ENCODE data around the gene STAMBPL1. TPM values are rescaled to one million over a fixed set of nuclear protein-coding genes. Genes with fewer than 3 reads are reported as not detected.
"Not testable (repeated sequence)": the region's sequence is repeated elsewhere in the genome, so short reads cannot be mapped to it uniquely, and the experiment has no call there.

STAMBPL1 gene
- 0.25 and 0.26 TPM in 2 replicates for total RNA-seq

DNA sequence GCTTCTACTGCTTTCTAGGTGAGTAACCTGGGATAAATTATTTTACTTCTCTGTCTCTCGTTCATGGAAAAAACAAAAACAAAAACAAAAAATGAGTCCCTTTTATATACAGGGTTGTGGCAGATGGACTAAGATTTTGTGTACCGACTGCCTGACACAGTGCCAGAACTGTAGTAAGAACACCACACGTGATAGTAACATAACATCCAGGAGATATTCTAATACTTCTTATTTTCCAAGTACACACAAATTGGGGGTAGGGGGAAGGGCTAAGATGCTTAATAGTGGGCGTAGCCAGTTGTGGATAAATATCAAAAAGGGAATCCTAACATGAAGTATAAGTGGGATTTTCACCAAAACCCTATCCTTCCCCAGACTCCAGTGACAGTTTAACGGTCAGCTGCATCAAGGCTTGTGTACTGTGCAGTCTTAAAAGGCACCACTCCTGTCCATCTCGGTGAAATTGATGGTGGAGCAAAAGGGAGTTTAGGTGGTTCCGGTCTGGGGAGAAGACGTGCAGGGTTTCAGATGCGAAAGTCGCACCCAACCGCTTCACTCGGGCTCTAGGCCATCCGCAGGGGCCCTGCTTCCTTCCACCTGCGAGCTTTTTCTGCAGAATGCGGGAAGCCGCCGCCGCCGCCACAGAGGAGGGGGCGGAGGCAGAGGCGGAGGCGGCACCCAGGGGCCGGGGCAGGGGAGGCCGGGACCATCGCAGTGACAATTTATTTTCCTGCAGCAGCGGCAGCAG lies at the start of gene STAMBPL1:
TSS of gene STAMBPL1 (plus strand) at position 712 of the 748 bp plus-strand sequence. CDS start 21,464 bp downstream, outside the sequence.
- DNase-seq (ENCODE audit: low read depth in 2 of 2): peak in 1 of 2 donors; percentile 5

DNA sequence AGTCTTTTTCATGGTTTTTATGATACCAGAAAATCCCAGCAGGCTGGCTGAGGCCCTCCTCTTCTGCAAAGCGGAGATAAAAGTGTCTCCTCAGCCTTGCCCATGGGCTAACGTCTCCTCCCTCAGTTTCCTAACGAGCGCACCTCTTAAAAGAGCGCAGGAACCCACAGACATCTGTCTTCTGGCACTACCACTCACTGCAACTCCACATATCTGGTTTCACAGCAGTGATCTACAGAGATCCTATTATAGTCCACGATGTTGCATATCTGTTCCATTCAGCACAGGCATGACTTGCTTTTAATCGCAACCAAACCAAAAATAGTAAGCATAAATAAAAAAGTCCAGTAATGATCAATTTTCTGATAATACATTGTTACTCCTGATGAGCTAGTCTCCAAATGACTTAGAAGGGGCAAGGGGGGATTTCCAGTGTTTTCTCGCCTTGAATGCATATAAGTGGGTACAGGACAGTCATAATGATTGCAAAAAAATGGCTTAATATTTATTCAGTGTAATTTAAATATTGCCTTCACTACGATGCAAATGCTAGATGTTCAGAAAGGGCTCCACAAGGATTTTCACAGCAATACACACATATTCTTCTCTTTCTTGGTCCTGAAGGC lies 49.3 kb upstream of the STAMBPL1 start:
- no peak for DNase-seq (ENCODE audit: low read depth in 2 of 2)

DNA sequence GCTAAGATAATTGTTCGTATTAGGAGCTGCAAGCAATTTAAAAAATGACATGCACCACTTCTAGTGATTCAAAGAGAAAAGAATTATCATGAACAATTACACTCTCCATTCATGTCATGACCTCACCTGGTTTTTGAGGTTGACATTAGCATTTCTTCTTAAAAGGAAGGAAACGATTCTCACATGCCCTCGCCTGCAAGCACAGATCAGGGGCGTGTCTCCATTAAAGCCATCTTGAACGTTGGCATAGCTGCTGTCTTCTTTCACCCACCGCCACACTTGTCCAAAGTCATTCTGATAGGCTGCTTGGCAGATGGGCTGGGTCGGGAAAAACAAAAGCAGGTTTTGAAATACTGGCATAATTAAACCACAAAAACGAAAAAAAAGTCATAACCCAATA lies 48.3 kb upstream of the STAMBPL1 start:
- no peak for DNase-seq (ENCODE audit: low read depth in 2 of 2)

DNA sequence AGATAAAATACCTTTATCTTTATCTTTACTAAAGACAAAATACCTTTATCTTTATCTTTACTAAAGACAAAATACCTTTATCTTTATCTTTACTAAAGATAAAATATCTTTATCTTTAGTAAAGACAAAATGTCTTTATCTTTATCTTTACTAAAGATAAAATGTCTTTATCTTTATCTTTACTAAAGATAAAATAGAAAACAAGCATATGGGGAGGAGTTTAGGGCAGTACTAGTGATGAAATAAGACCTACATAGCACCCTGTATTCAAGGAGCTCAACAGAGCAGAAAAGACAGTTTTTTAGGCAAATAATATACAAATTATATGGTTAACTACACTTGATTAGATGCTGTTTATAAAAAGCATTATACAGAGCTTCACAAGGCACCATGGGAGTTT lies 47.7 kb upstream of the STAMBPL1 start:
- DNase-seq (ENCODE audit: low read depth in 2 of 2): no peak

DNA sequence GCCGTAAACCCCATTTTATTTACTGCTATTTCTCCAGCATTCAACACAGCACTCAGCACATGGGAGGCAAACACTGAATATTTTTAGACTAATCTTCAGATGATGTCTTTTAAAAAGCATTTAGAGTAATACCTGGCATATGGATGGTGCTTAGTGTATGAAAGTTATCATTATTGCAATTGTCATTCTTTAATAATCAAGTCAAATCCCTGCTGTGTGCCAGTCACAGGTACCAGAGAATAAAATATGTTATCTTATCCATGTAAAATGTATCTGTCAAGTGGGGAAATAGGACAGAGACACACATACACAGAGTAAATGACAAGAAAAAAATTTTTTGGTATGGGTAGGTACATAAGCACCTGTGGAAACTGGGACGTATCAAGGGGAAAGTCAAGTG lies 46.9 kb upstream of the STAMBPL1 start:
- no peak for DNase-seq (ENCODE audit: low read depth in 2 of 2)

DNA sequence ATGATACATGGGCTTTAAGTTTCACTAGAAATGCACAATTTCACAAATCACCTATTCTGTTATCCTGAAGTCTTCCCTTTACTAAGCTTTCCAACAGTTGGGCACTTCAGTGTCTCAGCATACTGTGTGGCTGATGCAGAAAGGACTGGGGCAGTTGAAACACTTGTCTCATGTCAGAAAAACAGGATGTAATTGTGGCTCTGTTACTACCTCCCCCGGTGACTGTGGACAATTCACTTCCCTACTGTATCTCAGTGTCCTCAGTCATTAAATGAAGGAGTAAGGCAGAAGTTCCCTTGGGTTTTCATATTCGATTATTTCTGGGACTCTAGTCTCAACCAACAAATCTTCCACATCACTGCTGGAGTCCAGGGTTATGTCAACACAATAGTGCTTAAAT lies 46.3 kb upstream of the STAMBPL1 start:
- no peak for DNase-seq (ENCODE audit: low read depth in 2 of 2)

DNA sequence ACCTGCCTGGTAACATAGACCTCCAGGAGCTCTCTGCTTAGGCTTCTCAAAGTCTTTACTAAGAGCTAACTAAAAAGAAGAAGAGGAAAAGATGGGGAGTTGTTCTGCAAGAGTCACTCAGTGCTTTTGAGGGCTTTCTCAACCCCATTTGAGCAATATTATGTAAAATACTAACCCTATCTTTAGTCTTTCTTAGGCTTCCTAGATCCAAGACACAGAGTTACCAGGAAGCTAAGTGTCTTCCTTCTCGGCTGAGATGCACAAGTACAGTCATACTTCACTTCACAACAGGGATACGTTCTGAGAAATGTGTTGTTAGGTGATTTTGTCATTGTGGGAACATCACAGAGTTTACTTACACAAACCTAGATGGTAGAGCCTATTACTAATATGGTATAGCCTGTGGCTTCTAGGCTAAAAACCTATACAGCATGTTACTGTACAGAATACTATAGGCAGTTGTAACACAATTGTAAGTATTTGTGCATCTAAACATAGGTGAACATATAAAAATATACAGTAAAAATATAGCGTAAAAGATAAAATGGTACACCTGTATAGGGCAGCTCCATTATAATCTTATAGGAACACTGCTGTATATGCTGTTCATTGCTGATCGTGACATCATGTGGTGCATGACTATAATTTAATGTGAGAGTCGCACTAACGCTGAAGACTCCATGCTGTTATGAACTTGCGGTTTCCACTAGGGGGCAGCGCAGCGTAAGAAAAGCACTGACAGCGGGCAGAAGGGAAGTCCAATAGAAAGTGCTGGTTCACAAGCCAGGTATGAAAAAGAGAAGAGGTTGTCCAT lies 44.7 kb upstream of the STAMBPL1 start:
- peak; percentile 77 to 79 for DNase-seq (ENCODE audit: low read depth in 2 of 2)

DNA sequence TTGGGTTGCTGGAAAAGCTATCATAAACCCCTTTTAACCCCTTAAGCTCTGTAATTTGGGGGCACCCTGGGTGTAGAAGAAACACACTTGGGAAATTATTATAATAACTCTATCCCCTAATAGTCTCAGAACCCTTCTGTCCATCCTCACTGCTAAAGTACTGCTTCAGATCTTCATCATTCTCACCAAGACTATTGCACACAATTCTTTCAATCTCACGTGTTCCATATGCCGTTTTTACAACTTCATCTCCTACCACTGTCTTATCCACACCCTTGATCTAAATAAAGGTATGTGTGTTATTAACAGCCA lies 44.2 kb upstream of the STAMBPL1 start:
- no peak for DNase-seq (ENCODE audit: low read depth in 2 of 2)

DNA sequence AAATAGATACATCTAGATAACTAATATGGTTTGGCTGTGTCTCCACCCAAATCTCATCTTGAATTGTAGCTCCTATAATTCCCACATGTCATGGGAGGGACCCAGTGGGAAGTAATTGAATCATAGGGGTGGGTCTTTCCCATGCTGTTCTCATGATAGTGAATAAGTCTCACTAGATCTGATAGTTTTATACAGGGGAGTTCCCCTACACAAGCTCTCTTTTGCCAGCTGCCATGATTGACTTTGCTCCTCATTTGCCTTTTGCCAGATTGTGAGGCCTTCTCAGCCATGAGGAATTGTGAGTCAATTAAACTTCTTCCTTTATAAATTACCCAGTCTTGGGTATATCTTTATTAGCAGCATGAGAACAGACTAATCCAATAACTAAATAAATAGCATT lies 42.4 kb upstream of the STAMBPL1 start:
- not testable (repeated sequence) for DNase-seq (ENCODE audit: low read depth in 2 of 2)

DNA sequence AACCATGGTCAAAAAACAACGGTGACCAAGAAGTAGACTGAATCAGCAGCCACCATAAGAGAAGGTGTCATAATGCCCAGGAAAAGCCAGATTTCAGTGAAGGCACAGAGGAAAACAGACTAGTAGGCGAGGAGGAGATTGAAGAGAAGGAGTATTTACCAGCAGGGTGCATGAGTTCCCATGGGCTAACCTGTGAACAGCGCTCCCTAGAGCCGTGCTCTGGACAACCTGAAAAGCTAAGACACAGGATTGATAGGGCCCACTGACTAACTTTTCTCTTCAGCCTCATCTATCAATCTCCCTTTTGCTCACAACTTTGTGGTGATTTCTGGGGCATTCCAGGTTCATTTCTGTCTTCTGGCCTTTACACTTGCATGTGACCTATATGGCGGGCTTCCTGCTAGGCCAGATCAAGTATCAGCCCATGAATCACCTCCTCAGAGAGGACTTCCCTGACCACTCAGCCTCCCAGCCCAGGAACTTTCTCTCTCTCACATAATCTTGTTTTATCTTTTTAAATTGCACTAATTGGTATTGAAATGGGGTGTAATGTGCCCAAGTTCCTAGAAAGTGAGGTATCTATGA lies 41.2 kb upstream of the STAMBPL1 start:
- DNase-seq (ENCODE audit: low read depth in 2 of 2): no peak

DNA sequence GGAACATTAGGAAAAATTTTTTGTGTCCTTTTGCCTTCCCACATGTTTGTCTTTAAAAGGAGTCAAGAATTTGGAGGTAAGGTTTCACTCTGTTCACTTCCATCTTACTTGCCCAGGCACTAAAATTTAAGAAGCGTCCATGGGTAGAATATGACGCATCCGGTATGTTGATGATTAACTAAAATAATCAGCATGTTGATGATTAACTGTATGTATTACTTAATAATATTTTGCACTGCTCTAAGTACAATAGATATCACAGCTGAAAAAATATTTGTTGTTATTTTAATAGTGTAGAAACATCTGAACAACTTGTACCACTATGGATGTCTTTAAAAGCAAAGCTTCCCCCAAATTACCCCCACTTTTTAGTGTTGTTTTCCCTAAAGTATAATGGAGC lies 39.9 kb upstream of the STAMBPL1 start:
- DNase-seq (ENCODE audit: low read depth in 2 of 2): no peak

DNA sequence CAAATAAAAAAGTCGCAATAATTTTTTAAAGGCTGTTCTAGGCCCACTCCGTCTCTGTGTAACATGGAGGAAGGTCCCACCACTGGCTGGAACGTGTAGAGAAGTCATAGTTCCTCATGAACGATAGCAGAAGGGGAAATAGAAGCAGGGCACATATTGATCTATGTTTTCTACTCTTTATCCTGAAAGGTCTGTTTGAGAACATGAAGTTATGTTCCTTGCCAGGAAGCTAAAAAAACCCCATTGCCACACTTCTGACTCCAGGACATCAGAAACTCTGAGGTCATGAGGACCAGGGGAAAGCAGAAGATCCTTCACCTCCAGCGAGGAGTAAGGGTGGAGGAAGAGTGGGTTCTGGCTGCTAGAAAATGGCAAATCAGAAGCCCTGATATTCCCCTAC lies 39.2 kb upstream of the STAMBPL1 start:
- no peak for DNase-seq (ENCODE audit: low read depth in 2 of 2)

DNA sequence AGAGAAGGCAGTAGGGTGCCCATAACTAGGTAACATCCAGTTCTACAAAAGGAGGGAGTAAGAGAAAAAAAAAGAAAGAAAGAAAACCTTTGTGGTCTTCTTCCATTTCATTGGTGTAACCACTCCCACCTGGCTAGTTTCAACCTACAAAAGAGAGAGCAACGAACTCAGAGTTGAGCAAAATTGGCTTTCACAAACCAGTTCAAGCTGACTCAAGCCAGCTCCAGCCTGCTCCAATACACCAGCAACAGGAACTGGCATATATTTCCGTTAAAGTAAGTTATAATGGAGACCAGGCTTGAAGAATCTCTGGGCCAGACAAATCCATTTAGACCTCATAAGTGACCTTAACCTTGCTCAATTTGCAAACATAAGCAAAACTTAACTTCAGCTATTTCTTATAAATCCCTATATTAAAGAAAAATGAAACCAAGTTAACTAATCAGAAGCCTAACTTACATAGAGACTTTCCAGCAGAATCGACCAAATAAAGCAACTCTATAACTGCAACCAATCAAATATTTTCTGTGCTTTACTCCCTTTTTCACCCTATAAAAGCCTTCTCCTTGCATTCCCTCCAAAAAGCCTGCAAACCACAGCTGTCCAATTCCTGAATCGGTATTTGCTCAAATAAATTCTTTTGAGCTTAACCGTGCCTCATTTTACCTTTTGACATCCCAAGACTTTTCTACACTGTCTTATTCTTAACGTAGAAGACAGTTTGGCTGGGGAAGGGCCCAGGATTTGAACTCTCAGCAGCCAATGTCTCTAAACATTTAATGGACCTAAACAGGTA lies 38.5 kb upstream of the STAMBPL1 start:
- DNase-seq (ENCODE audit: low read depth in 2 of 2): no peak

DNA sequence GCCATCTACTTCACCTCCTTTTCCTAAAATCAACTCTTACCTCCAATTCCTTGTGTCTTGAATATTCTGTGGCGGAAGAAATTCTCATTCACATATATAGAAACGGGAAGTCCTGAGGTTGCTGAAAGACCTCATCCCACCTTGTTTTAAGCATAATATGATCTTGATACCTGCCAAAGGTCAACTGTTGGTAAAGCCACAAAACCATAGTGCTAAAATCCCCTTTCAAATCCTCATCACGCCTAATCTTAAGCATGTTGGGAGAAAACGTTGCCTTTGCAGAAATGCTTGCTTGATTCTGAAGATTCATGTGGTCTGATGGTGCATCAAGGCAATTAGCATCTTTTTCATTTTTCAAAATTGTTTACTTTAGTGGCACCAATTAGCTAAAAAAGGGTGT lies 36.9 kb upstream of the STAMBPL1 start:
- no peak for DNase-seq (ENCODE audit: low read depth in 2 of 2)

DNA sequence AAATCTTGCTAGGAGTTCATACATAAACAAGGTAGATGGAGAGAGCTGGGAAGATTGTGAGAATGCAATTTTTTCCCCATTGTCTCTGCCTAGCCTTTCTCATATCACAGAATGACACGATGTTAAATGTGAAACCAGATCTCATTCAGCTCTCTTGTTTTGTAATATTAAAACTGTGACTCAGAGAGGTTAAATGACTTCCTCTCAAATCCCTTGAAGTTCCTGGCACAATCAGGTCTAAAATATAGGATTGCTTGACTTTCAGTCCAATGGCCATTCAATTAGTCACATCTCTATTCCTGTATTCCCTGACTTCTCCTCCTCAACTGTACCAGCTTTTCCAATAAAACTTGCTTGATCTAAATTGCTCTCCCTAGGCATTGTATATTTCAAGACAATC lies 31.5 kb upstream of the STAMBPL1 start:
- DNase-seq (ENCODE audit: low read depth in 2 of 2): peak; percentile 6 to 70

DNA sequence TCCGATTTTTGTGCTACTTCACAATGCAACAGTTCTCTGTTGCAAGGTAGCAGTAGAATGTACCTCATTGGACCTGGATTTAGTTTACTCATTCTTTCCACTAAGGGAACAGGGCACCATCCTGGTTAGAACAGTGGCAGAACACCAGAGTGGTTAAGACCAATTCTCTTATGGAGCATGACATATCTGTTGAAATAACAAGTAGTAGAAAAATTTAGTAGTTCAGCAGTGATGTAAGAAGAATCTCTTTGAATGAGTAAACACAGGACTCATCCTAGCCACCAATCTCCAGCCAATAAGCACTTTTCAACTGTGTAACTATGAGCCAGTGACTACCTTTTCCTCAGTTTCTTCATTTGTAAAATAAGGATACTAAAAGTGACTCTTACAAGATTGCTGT lies 30.8 kb upstream of the STAMBPL1 start:
- no peak for DNase-seq (ENCODE audit: low read depth in 2 of 2)

DNA sequence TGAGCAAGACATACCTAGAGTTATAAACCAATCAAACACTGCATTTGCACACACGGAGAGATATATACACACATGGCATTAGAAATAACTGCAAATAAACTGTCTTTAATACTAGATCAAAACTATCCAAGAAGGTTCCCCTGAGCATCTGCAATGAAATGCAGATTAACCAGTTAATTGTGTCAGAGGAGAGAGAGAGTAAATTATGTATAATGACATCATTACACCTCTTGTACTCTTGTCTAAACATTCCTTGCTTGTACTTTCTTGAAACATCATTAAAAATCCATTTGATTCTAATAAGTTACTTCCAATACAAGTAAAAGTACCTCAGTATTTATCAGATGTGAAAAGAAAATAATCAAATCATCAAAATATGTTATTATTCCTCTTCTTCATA lies 29.3 kb upstream of the STAMBPL1 start:
- no peak for DNase-seq (ENCODE audit: low read depth in 2 of 2)

DNA sequence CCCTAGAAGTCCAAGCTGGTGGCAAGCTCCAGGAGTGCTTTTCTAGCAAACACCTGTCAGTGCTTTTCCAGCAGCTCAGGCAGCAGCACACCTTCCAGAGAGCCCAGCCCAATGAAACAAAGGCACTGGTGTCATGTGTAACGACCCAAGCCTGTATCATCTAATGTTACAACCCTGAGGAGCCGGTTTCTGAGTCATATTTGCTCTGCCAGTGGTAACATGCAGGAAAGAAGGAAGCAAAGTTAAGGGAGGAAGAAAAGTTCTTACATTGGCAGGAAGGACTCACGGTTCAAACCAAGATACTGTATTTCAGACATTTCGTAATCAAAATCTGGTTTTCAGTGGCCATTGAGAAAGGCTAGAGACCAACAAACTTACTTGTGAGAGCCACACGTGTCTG lies 28.3 kb upstream of the STAMBPL1 start, which contains the start of gene ANKRD22:
TSS of gene ANKRD22 (minus strand) at position 139 of the 400 bp plus-strand sequence. CDS start 237 bp downstream, outside the sequence.
- no peak for DNase-seq (ENCODE audit: low read depth in 2 of 2)

DNA sequence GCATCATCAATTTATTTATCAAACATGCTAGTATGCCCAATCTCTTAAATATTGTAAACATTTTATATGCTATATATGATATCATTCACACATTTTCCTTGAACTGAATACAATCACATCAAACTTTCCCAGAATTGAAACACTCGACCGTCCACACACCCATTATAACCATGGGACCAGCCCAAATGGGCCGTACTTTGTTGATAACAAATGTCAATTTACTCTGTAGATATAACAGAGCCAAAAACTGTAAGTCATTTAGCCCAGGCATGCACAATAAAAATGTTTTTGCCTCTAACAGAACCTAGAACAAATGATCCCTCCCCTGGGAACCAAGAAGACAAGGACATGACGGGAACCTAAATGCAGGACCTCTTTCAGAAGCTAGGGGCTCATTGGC lies 27.7 kb upstream of the STAMBPL1 start:
- no peak for DNase-seq (ENCODE audit: low read depth in 2 of 2)

DNA sequence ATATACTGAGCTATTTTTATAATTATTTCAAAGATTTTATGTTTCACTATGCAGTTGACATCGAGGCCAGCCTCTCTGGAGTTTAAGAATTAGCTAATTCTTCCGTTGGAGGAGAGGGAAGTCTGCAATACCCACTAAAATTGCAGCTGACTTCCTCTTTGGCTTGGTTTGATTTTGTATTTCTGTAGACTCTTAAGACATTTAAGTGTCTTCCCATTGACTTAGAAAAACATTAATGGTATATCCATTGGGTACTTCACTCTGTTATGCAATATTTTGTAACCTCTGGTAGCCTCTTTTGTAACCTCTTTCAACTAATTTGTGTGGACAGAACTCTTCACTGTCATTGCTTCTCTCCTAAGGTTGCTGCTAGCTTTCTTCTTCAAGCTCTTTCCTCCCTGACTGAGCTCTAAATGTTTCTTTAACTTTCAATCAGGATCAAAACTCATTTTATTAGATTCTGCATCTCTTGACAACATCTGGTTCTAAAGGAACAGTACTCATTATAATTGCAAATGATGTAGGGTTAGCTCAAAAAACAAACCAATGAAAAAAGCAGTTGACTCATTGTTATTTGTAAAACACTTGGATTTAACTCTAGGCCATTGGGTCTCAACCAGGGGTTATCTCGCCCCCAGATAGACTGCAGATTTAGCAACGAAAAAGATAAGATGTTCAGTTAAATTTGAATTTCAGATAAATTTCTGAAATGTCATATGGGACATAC lies 26.7 kb upstream of the STAMBPL1 start:
- no peak for DNase-seq (ENCODE audit: low read depth in 2 of 2)

DNA sequence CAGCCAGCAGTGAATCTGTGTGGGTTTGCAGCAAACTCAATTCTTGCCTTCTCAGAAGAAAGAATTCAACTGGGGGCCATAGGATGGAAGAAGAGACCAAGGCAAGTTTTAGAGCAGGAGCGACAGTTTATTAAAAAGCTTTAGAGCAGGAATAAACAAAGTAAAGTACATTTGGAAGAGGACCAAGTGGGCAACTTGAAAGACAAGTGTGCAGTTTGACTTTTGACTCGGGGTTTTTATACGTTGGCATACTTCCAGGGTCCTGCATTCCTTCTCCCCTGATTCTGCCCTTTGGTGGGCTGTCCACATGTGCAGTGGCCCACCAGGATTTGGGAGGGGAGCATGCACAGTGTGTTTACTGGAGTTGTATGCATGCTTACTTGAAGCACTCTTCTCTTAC lies 25.4 kb upstream of the STAMBPL1 start:
- no peak for DNase-seq (ENCODE audit: low read depth in 2 of 2)
